Skeletal muscle tissue (tissue), 4 donors: ENCODE results near the gene FGD2. TPM values are rescaled to one million over a fixed set of nuclear protein-coding genes. Genes with fewer than 3 reads are reported as not detected.

Experiments
- H3K27ac ChIP-seq: one replicate; pipeline ENCODE4 v1.7.0; 2013; ENCODE audit warnings: mild to moderate bottlenecking, low read depth, low read length, inconsistent platforms
- H3K27me3 ChIP-seq, 3 donors: one replicate each; pipeline ENCODE4 v1.7.0; 2013; ENCODE audit warnings: low read length in 3 of 3; ENCODE audit not compliant: control insufficient read depth in 3 of 3, insufficient read depth in 3 of 3
- H3K36me3 ChIP-seq, 3 donors: one replicate each; pipeline ENCODE4 v1.7.0; 2013; ENCODE audit warnings: low read length in 3 of 3; ENCODE audit not compliant: control insufficient read depth in 3 of 3, insufficient read depth in 3 of 3
- H3K4me1 ChIP-seq, 3 donors: one replicate each; pipeline ENCODE4 v1.7.0; 2013; ENCODE audit warnings: low read length in 3 of 3, mild to moderate bottlenecking in 3 of 3; ENCODE audit not compliant: control insufficient read depth in 3 of 3, insufficient read depth in 3 of 3
- H3K4me3 ChIP-seq, 3 donors: one replicate each; pipeline ENCODE4 v1.7.0; 2013; ENCODE audit warnings: low read length in 3 of 3
- H3K9ac ChIP-seq, 3 donors: one replicate each; pipeline ENCODE4 v1.7.0; 2013; ENCODE audit warnings: low read length in 3 of 3, mild to moderate bottlenecking in 3 of 3, moderate library complexity in 2 of 3, low read depth in 1 of 3
- H3K9me3 ChIP-seq, 3 donors: one replicate each; pipeline ENCODE4 v1.7.0; 2013; ENCODE audit warnings: low read length in 3 of 3; ENCODE audit not compliant: control insufficient read depth in 3 of 3
- total RNA-seq: library from RNA; depleted of rRNA; stranded (reverse); fragments of >200 nt; gene quantifications from one replicate; pipeline ENCODE4 v1.2.3, GENCODE V29; 2014
- donor health status: Osteomylitis.

FGD2 gene
- total RNA-seq, 1 donor from 2014 or later, result 7.3 TPM

DNA sequence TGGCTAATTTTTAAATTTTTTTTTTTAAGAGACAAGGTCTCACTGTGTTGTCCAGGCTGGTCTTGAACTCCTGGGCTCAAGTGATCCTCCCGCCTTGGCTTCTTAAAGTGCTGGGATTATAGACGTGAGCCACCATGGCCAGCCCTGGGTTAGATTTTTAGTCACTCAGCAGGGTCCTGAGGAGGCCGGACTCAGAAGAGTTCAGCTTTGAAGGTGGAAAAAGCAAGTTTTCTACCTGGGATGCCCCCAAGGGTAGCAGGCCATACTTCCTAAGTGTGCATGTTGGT, 44.2 kb downstream of the FGD2 start:
- H3K9ac ChIP-seq, result no peak overlapping the region
- H3K4me3 ChIP-seq, result no peak overlapping the region
- H3K9me3 ChIP-seq, result no peaks in the 10 kb centered on the region
- H3K4me1 ChIP-seq, result peaks cover 17 to 24% (median 20%) of the 10 kb centered on the region in 3 donors
- peak overlapping the region; percentile 64 for H3K27ac ChIP-seq
- H3K36me3 ChIP-seq, result no peaks in the 10 kb centered on the region
- no peaks in the 10 kb centered on the region for H3K27me3 ChIP-seq

DNA sequence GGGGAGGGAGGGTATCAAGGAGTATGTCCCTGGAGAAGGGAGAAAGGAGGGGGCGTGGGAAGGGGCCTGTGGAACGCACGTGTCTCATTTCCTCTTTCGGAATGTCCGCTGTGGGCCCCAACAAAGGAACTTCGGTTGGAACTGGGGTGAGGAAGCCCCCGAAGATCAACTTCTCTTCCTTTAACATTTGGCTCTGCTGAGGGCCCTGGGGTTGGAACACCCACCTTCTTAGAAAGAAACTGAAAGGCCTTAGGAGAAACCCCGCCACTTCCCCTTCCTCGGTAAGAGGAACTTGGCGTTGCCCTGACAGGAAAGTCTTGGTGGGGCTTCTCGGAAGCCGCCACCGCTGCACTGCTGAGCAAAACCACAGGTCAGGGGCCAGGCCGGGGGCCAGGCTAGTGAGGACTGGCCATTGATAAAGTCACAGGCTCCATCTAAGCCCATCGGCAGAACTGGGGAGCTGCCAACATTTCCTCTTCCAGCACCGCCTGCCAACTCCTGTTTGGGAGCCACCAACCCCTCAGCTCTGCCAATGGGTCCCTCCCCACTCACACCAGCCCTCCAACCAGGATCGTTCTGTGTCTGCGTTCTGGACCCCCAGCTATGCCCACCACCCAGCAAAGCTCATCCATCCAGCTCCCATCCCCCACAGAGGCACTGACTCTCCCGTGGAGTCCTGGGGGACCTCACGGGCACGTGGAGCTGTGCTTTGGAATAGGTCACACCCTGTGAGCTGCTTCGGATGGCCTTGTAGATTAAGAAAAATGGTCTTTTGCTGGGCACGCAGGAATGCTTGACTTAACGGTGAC, 44.8 kb downstream of the FGD2 start:
- H3K27ac ChIP-seq, result peak overlapping the region; percentile 64
- peak overlapping the region in 2 of 3 donors; percentile 1 to 35 for H3K4me3 ChIP-seq

GRCh38 chr6:37050854-37051137, 45.3 kb downstream of the FGD2 start:
- Histone ChIP-seq H3K9ac (peak overlapping the region in 1 of 3 donors; percentile 50), H3K4me3 (peak overlapping the region in 1 of 3 donors; percentile 1), H3K27ac (peak overlapping the region; percentile 54), H3K9me3 (no peaks in the 10 kb centered on the region), H3K36me3 (no peaks in the 10 kb centered on the region), H3K27me3 (no peaks in the 10 kb centered on the region), H3K4me1 (peaks cover 17 to 24% (median 20%) of the 10 kb centered on the region in 3 donors)

More for the DNA sequence above, 44.8 kb downstream of the FGD2 start:
- Histone ChIP-seq H3K9ac (peak overlapping the region in 1 of 3 donors; percentile 50), H3K9me3 (no peaks in the 10 kb centered on the region), H3K4me1 (peaks cover 17 to 24% (median 20%) of the 10 kb centered on the region in 3 donors), H3K36me3 (no peaks in the 10 kb centered on the region), H3K27me3 (no peaks in the 10 kb centered on the region)

DNA sequence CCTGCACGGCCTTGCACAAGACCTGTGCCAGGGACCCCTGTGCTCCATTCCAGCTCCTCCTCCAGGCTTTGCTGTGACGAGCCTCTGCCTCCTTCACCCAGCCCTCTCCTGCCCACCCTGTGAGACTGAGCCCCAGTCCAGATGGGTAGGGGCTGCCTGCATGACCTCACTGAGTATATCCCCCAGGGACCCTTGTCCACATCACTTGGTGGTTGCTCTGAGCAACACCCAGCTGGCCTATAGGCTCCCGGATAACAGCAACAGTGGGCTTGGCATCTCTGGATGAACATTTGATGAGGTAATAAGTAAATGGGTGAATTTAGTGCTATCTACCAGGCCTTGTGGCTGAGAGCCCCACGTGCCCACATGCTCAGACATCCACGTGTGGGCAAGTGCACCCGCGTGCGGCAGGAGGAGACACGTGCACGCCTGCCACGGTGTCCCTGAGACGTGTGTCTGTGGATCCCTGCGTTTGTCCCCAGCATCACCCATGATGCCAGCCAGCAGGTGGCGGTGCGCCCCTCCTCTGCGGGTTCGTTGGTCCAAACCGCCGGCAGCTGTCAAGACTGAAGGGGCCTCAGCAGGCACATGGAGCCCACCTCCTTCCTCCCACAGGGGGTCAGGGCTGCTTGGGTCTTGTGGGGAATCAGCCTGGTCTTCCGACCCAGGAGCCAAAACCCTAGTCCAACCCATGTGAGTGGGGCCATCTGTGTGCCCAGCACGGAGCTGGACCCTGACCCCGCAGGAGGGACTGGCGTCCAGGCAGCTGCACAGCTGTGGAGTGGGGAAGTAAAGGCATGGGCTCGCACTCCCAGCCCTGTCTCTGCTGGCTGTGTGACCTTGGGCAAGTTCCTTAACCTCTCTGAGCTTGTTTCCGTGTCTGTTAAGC, 45.9 kb downstream of the FGD2 start:
- no peak overlapping the region for H3K27ac ChIP-seq
- H3K9ac ChIP-seq, result peak overlapping the region in 2 of 3 donors; percentile 45 to 51
- H3K9me3 ChIP-seq, result no peaks in the 10 kb centered on the region
- peak overlapping the region in 1 of 3 donors; percentile 30 for H3K4me3 ChIP-seq
- H3K4me1 ChIP-seq, result peaks cover 17 to 24% (median 20%) of the 10 kb centered on the region in 3 donors
- H3K27me3 ChIP-seq, result no peaks in the 10 kb centered on the region
- H3K36me3 ChIP-seq, result no peaks in the 10 kb centered on the region

- Histone ChIP-seq H3K27ac (no peak overlapping the region), H3K9ac (peak overlapping the region in 2 of 3 donors; percentile 45 to 51), H3K4me1 (peaks cover 17 to 24% (median 20%) of the 10 kb centered on the region in 3 donors), H3K27me3 (no peaks in the 10 kb centered on the region), H3K36me3 (no peaks in the 10 kb centered on the region), H3K4me3 (no peak overlapping the region), H3K9me3 (no peaks in the 10 kb centered on the region)
These were observed 46.7 kb downstream of the FGD2 start for GRCh38 chr6:37052027-37052628.

DNA sequence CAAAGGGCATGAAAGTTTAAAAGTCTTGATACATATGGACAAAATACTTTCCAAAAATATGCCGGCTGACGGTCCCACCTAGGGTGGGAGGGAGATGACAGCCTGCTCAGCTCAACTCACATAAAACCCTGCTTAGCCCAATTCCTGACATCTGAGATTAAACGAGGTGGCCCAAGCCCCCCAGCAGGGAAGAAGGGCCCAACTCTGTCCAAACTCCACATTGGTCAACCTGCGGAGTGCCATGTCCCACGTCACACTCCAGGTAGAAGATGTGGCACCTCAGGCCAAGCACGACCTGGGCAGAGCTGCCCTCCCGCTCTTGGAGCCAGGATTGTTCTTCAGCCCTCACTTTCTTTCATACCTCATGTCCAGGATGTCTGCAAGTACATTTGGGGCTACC, 48.2 kb downstream of the FGD2 start:
- no peaks in the 10 kb centered on the region for H3K9me3 ChIP-seq
- no peaks in the 10 kb centered on the region for H3K36me3 ChIP-seq
- no peak overlapping the region for H3K4me3 ChIP-seq
- no peak overlapping the region for H3K27ac ChIP-seq
- no peaks in the 10 kb centered on the region for H3K27me3 ChIP-seq
- no peak overlapping the region for H3K9ac ChIP-seq
- peaks cover 17 to 32% (median 24%) of the 10 kb centered on the region in 3 donors for H3K4me1 ChIP-seq

DNA sequence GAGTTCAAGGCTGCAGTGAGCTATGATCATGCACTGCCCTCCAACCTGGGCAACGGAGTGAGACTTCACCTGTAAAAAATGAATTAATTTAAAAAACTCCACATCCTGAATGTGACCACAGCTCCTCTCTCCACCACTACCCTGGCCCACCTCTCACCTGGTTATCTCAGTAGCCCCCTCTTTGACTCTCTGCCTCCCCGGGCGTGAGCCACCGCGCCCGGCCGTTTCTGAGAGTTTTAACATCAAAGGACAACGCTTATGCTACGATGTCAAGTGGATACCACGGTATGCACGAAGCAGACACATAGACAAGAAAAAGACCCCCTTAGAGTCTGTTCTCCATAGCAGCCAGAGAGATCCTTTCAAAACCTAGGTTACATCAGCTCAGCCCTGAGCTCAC, 48.7 kb downstream of the FGD2 start:
- no peaks in the 10 kb centered on the region for H3K9me3 ChIP-seq

GRCh38 chr6:37054580-37054979, 49.1 kb downstream of the FGD2 start:
- no peaks in the 10 kb centered on the region for H3K36me3 ChIP-seq
- no peaks in the 10 kb centered on the region for H3K9me3 ChIP-seq
- H3K4me1 ChIP-seq, result peaks cover 18 to 31% (median 26%) of the 10 kb centered on the region in 3 donors
- H3K27ac ChIP-seq, result no peak overlapping the region
- no peaks in the 10 kb centered on the region for H3K27me3 ChIP-seq
- H3K9ac ChIP-seq, result no peak overlapping the region
- no peak overlapping the region for H3K4me3 ChIP-seq

More for the DNA sequence above, 48.7 kb downstream of the FGD2 start:
- Histone ChIP-seq H3K4me1 (peaks cover 14 to 29% (median 22%) of the 10 kb centered on the region in 3 donors), H3K27ac (no peak overlapping the region), H3K4me3 (no peak overlapping the region), H3K27me3 (no peaks in the 10 kb centered on the region), H3K36me3 (no peaks in the 10 kb centered on the region), H3K9ac (no peak overlapping the region)

DNA sequence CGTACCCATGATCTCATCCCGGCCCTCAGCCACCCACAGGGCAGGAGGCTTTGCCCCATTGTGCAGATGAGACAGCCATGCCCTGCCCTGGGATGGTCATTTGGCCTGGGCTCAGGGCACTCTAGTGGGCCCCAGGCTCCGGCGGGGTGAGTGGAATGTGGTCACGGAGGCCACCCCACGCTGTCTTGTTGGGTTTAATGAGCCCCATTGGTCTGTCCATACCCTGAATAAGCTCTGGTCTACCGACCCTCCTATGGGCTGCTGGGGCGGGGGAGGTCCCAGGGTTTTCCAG, 50.6 kb downstream of the FGD2 start:
- Histone ChIP-seq H3K27me3 (no peaks in the 10 kb centered on the region), H3K4me3 (no peak overlapping the region), H3K36me3 (no peaks in the 10 kb centered on the region), H3K9me3 (no peaks in the 10 kb centered on the region), H3K4me1 (peaks cover 22 to 36% (median 23%) of the 10 kb centered on the region in 3 donors), H3K9ac (no peak overlapping the region), H3K27ac (no peak overlapping the region)
